HG03378 (cell line): ENCODE results near the gene FNDC3B.

Experiments used
- ATAC-seq: cut with Tn5 transposase; IDR thresholded peaks from one replicate; pipeline ENCODE4 v1.9.1; 2021; ENCODE audit warnings: mild to moderate bottlenecking, moderate library complexity; ENCODE audit not compliant: unreplicated experiment

The FNDC3B gene

GRCh38 chr3:172208586-172209332 lies 169.4 kb downstream of the FNDC3B start:
- ATAC-seq, result no peak

DNA sequence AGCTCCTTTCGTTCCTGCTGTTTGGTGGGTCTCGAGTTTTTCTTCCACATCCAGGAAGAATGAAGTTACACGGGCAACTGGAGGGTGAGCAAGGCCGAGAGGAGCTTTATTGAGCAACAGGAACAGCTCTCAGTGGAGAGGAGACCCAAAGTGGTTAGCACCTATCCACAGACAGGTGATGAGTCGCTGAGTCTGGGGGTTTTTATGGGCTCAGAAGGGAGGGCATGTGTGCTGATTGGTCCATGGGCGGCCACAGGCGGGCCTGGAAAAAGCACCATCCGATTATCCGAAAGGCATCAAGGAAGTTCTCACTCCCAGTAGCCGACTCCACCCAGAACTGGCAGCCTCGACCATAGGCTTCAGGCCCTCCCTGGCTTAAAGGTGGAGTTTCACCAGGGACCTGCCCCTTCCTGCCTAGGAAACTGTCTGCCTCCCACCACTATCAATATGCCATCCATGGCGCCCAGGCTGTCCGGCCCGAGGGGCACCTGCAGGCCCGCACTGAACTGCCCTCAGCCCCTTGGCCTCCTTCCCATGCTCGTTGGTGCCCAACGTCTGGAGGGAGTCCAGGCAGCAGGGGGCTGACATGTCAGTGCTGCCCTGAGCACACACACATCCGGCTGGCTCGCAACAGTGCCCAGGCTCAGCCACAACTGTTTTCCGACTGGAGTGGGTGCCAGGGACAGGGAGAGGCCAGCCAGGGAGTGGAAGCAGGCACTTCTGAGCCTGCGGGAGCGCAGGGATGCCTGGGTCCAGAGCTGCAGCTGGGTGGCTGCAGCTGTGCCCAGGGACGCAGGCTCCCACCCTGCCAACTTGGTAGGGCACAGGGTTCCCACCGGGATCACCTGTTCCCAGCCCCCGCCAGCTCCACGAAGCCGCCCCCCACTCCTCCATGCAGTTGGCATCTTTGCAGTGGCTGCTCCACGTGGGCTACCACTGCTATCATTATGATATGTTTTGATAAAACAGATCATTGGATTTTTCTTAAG lies 170.2 kb downstream of the FNDC3B start:
- no peak for ATAC-seq

- ATAC-seq, result no peak
Measured at GRCh38 chr3:172210355-172210754, 171.0 kb downstream of the FNDC3B start.

DNA sequence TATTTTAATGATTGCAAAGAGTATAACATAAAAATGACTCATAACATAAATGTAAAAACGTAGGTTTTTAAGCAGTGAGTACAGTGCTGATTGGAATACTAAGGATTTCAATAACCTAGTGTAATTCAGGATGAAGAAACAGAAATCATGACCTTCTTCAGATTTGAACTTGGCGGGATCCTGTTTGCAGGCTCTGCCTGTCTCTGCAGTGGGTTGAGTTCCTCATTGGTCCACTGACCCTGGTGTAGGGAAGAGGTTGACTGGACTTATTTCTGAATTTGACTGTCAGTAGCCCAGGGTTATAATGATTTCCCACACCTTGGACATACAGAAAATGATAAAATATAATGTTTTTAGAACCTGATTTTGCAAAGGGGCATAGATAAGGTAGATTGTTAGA lies 171.7 kb downstream of the FNDC3B start:
- no peak for ATAC-seq

GRCh38 chr3:172213200-172213599 lies 173.8 kb downstream of the FNDC3B start:
- ATAC-seq, result no peak

DNA sequence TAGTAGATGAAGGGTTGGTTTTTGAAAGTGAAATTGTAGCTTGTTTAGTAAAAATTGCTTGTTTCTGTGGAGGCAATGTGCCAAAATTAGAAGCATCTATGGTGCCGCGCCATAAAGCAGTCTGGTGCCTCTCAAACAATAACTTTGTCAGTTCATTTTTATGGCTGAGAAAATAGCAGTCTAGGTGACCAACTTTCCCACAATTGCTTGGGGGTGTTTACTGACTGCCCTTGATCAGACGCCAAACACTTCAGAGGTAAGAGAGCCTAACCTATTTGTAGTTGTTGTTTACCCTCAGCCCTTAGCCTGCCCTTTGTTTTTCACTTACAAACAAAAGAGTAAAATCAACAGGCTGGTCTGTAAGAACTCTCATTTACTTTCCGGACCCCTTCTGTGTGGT lies 174.5 kb downstream of the FNDC3B start:
- ATAC-seq, result no peak

- ATAC-seq, result no peak
Measured at GRCh38 chr3:172216267-172216666, 176.9 kb downstream of the FNDC3B start.

- ATAC-seq, result no peak
Measured at GRCh38 chr3:172216911-172217310, 177.5 kb downstream of the FNDC3B start.

DNA sequence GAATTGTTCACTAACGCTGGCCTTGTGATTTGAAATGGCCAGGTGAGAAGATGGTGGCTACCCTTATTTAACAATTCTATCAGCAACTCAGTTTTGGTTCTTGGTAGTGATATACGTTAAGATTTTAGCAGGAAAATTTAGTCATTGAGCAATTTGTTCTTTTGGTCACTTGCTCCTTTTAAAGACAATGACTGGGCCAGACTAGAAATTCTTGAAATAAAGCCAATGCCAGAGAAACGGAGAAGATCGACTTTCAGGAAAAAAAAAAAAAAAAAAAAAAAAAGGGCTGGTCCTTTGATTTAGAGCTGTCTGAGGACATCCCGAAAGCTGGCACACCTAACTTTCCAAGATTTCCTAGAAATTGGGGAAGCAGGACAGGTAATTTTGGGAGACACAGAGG lies 178.5 kb downstream of the FNDC3B start:
- ATAC-seq, result no peak

DNA sequence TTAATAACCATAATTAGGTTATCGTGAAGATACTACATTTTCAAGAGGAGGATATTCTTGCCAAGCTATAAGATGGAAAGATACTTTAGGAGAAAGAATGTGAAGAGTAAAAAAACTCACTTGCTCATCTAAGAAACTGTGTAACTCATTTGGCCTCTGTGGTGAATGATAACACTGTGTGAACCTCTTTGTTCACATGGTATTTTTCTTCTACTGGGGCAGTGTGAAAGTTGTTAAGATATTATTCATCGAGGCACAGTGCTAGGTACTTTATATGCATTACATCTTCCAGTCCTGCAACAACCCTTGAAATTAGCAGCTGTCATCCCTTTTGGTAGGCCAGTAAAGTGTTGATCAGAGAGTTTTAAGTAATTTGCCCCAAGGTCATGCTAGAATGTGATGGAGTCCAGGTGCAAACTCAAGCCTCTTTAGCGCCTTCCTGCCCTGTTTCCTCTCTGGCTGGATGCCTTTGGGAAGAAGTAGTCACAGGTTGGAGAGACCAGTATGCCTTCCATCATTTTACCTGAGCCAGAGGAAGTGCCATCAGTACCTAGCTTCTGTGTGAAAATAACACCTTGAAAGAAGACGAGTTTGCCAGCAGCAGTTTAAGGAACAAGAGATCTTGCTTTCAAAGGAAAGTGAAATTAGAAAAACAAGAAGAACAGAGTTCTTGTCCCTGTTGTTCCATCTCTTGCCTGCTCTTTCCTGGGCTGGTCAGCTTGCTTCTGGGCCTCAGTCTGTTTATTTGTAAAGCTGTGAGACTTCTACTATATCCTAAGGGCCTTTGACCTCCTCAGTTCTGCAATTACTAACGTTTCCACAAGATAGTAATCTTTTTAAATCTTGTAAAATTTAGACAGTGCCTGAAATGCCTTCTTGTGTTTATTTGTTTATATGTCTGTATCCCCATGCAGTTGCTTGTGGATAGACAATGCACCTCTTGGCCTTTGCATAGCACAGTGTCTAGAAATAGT lies 179.3 kb downstream of the FNDC3B start:
- ATAC-seq, result no peak

GRCh38 chr3:172219750-172220149 lies 180.4 kb downstream of the FNDC3B start:
- ATAC-seq, result no peak

DNA sequence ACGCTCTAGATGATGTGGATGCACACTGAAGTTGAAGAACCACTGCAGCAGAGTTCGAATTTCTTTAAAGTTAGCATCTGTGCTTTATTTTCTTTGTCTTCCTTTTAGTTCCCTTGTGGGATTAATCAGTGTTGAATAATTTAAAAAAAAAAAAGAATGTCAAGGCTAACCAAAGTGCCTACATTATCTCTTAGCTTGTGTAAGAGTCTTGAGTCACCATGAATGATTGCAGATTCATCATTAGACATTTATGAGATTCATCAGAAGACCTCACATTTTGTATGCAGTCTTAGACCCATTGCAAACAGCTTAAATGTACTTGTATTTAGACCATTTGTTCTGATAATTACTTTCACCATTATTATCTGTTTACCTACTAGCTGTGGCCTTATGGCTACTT lies 182.2 kb downstream of the FNDC3B start:
- ATAC-seq, result no peak

GRCh38 chr3:172222478-172223071 lies 183.2 kb downstream of the FNDC3B start:
- ATAC-seq, result no peak

- ATAC-seq, result no peak
Measured at GRCh38 chr3:172223870-172224269, 184.5 kb downstream of the FNDC3B start.

DNA sequence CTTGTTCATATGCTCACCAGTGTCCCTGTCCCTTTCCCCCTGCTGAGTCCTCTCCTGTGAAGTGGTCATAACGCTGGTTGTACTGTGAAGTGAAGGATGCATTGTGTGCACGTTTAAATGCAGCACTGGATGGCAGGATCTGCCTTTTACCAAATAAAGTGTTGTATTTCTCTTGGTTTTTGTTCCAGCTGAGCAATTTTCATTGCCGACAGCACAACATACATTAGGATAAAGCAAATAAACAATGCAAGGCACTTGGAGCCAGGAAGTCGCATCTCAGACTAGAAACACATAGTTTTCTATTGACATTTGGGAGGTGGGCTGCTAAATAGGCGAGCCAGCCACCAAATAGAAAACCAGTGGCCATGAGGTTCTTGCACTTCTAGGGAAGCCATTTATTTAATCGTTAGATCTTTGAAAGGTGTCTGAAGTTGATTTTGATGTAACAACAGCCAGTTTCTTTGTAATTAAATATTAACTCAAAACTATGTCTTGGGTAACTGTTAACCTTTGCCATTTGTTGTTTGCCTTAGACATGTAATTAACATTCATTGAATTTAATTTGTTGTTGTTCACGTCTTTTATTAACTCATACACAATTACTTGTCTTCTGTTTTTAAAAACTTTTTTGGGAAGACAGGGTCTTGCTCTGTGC lies 185.3 kb downstream of the FNDC3B start:
- no peak for ATAC-seq

GRCh38 chr3:172225215-172225707 lies 185.9 kb downstream of the FNDC3B start:
- ATAC-seq, result no peak

GRCh38 chr3:172226831-172227230 lies 187.5 kb downstream of the FNDC3B start:
- no peak for ATAC-seq

GRCh38 chr3:172227340-172228035 lies 188.1 kb downstream of the FNDC3B start:
- ATAC-seq, result no peak

GRCh38 chr3:172228036-172228415 lies 188.6 kb downstream of the FNDC3B start:
- no peak for ATAC-seq
